Sigmoid colon (tissue), 4 donors: ENCODE measurements around the gene CSNK2A1.

Source experiments
- POLR2A ChIP-seq, 2 donors: fragments of 450-650 bp; IDR thresholded peaks; one replicate each; pipeline ENCODE4 v1.6.1; 2016; ENCODE audit warnings: antibody characterized with exemption in 2 of 2, mild to moderate bottlenecking in 2 of 2, moderate library complexity in 2 of 2
- POLR2AphosphoS5 ChIP-seq, 4 donors: sonication (generic); formaldehyde crosslinking; IDR thresholded peaks; one replicate each; pipeline ENCODE4 v1.6.1; 2017; ENCODE audit warnings: antibody characterized with exemption in 4 of 4
- TF ChIP-seq, protein P1 (sequence below), 4 experiments: fragments of 450-650 bp in 3 of 4; fragments of 200-600 bp in 1 of 4; IDR thresholded peaks; one replicate each; pipeline ENCODE4 v1.5.1; 2016 to 2019; ENCODE audit warnings: antibody characterized with exemption in 4 of 4, mild to moderate bottlenecking in 3 of 4, moderate library complexity in 2 of 4

- TF ChIP-seq POLR2AphosphoS5 (IDR thresholded peaks at IDR 0.05), result no peak
- TF ChIP-seq, protein P1, sequence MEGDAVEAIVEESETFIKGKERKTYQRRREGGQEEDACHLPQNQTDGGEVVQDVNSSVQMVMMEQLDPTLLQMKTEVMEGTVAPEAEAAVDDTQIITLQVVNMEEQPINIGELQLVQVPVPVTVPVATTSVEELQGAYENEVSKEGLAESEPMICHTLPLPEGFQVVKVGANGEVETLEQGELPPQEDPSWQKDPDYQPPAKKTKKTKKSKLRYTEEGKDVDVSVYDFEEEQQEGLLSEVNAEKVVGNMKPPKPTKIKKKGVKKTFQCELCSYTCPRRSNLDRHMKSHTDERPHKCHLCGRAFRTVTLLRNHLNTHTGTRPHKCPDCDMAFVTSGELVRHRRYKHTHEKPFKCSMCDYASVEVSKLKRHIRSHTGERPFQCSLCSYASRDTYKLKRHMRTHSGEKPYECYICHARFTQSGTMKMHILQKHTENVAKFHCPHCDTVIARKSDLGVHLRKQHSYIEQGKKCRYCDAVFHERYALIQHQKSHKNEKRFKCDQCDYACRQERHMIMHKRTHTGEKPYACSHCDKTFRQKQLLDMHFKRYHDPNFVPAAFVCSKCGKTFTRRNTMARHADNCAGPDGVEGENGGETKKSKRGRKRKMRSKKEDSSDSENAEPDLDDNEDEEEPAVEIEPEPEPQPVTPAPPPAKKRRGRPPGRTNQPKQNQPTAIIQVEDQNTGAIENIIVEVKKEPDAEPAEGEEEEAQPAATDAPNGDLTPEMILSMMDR (IDR thresholded peaks at IDR 0.05), result no peak
- TF ChIP-seq POLR2A (IDR thresholded peaks at IDR 0.05), result no peak
Observed at GRCh38 chr20:458776-459175, 84.8 kb downstream of the CSNK2A1 start.
